GM23248 (cell line): ENCODE data around the gene AFDN. TPM values are rescaled to one million over a fixed set of nuclear protein-coding genes. Genes with fewer than 3 reads are reported as not detected.

Experiments
- DNase-seq: peaks from one replicate; pipeline ENCODE4 v3.0.0-alpha.2; 2015
- H2AFZ ChIP-seq: fragments of 200-600 bp; sonication (generic); 2 replicates; pipeline ENCODE4 v1.6.1; 2016; ENCODE audit warnings: antibody characterized with exemption
- H3F3A ChIP-seq: fragments of 200-600 bp; sonication (generic); 2 replicates; pipeline ENCODE4 v1.6.1; 2016; ENCODE audit warnings: mild to moderate bottlenecking, antibody characterized with exemption, mixed run types; ENCODE audit not compliant: insufficient read depth
- H3K27ac ChIP-seq: fragments of 200-600 bp; sonication (generic); 2 replicates; pipeline ENCODE4 v1.5.1; 2016; ENCODE audit warnings: mild to moderate bottlenecking
- H3K27me3 ChIP-seq: fragments of 200-600 bp; sonication (generic); replicated peaks from 2 replicates; pipeline ENCODE4 v1.6.1; 2016; ENCODE audit warnings: mild to moderate bottlenecking; ENCODE audit not compliant: insufficient read depth
- H3K36me3 ChIP-seq: fragments of 200-600 bp; sonication (generic); 2 replicates; pipeline ENCODE4 v1.6.1; 2016; ENCODE audit warnings: low read depth, mild to moderate bottlenecking
- H3K4me1 ChIP-seq: fragments of 200-600 bp; sonication (generic); 2 replicates; pipeline ENCODE4 v1.6.1; 2016; ENCODE audit warnings: mild to moderate bottlenecking; ENCODE audit not compliant: insufficient read depth
- H3K4me2 ChIP-seq: fragments of 200-600 bp; sonication (generic); one replicate; pipeline ENCODE4 v1.6.1; 2016; ENCODE audit warnings: mild to moderate bottlenecking; ENCODE audit not compliant: unreplicated experiment
- H3K4me3 ChIP-seq: fragments of 200-600 bp; sonication (generic); 2 replicates; pipeline ENCODE4 v1.5.1; 2016; ENCODE audit warnings: mild to moderate bottlenecking
- H3K79me2 ChIP-seq: fragments of 200-600 bp; sonication (generic); 2 replicates; pipeline ENCODE4 v1.6.1; 2016; ENCODE audit warnings: mild to moderate bottlenecking; ENCODE audit not compliant: insufficient read depth
- H3K9ac ChIP-seq: fragments of 200-600 bp; sonication (generic); 2 replicates; pipeline ENCODE4 v1.6.1; 2016; ENCODE audit warnings: mild to moderate bottlenecking
- H3K9me2 ChIP-seq: fragments of 200-600 bp; sonication (generic); 2 replicates; pipeline ENCODE4 v1.6.1; 2016; ENCODE audit warnings: mixed run types, mild to moderate bottlenecking, moderate library complexity; ENCODE audit not compliant: insufficient read depth
- H3K9me3 ChIP-seq: fragments of 200-600 bp; sonication (generic); one replicate; pipeline ENCODE4 v1.6.1; 2017; ENCODE audit warnings: low read depth
- H4K20me1 ChIP-seq: fragments of 200-600 bp; sonication (generic); 2 replicates; pipeline ENCODE4 v1.6.0; 2016; ENCODE audit not compliant: insufficient read depth
- EZH2 ChIP-seq: fragments of 200-600 bp; sonication (generic); IDR thresholded peaks from 2 replicates; pipeline ENCODE4 v1.6.1; 2018; ENCODE audit warnings: antibody characterized with exemption, mild to moderate bottlenecking; ENCODE audit not compliant: insufficient read depth, poor library complexity, severe bottlenecking
- EZH2phosphoT487 ChIP-seq: fragments of 200-600 bp; sonication (generic); IDR thresholded peaks from 2 replicates; pipeline ENCODE4 v1.6.1; 2018; ENCODE audit warnings: antibody characterized with exemption, moderate library complexity, mild to moderate bottlenecking, low read depth; ENCODE audit not compliant: insufficient read depth
- WGBS, 2 experiments: methylation state at CpG; one replicate each; pipeline ENCODE4 v1.1.6; 2015 to 2017; ENCODE audit warnings: low lambda C conversion rate in 2 of 2, low coverage in 1 of 2; ENCODE audit errors: missing lambda C conversion rate in 2 of 2; 5-methylcytosine and 5-hydroxymethylcytosine counted together
- in situ Hi-C: fragments of 300-500 bp; cut with MboI; formaldehyde crosslinking; loops from 2 replicates; pipeline ENCODE4 v1.15.0; 2020
- polyA plus RNA-seq: library from polyadenylated mRNA; unstranded; fragments of >200 nt; fragmentation: Nextera tagmentation; extraction: Ambion mirVana; gene quantifications from 2 replicates; pipeline ENCODE4 v1.2.1, GENCODE V29; 2016
- total RNA-seq: library from RNA; depleted of rRNA; stranded (reverse); fragments of >200 nt; shearing (Covaris generic); gene quantifications from 2 replicates; pipeline ENCODE4 v1.2.3, GENCODE V29; 2014

Gene AFDN
- total and polyA plus RNA-seq, 2 experiments from 2014 or later, result 4.5 to 13.8 TPM

GRCh38 chr6:167811442-167812087, 15.1 kb upstream of the AFDN start:
- DNase-seq, result no peak
- no peak overlapping the region for H3K9ac ChIP-seq
- whole genome bisulfite sequencing, 2 experiments, result 43 to 48% methylated on average over 5 of the region's 5 CpGs
- H3K9me3 ChIP-seq, result no peaks in the 10 kb centered on the region
- in situ Hi-C loops, result no loop called here
- no peak for TF ChIP-seq EZH2
- no peak for TF ChIP-seq EZH2phosphoT487
- no peaks in the 10 kb centered on the region for H3F3A ChIP-seq
- no peak overlapping the region for H3K4me2 ChIP-seq
- H4K20me1 ChIP-seq, result no peaks in the 10 kb centered on the region
- no peaks in the 10 kb centered on the region for H3K27me3 ChIP-seq
- H3K4me3 ChIP-seq, result no peak overlapping the region
- H3K36me3 ChIP-seq, result no peaks in the 10 kb centered on the region
- H3K4me1 ChIP-seq, result no peaks in the 10 kb centered on the region
- H3K9me2 ChIP-seq, result no peaks in the 10 kb centered on the region
- no peaks in the 10 kb centered on the region for H3K79me2 ChIP-seq
- H2AFZ ChIP-seq, result no peak overlapping the region
- H3K27ac ChIP-seq, result no peak overlapping the region

GRCh38 chr6:167812088-167812487, 14.6 kb upstream of the AFDN start:
- Histone ChIP-seq H3K27ac (no peak overlapping the region), H3K4me3 (no peak overlapping the region), H3K4me2 (no peak overlapping the region), H3F3A (no peaks in the 10 kb centered on the region), H4K20me1 (no peaks in the 10 kb centered on the region), H3K9me2 (no peaks in the 10 kb centered on the region), H3K9me3 (no peaks in the 10 kb centered on the region), H3K4me1 (no peaks in the 10 kb centered on the region), H3K79me2 (no peaks in the 10 kb centered on the region), H2AFZ (no peak overlapping the region), H3K27me3 (no peaks in the 10 kb centered on the region), H3K36me3 (no peaks in the 10 kb centered on the region), H3K9ac (no peak overlapping the region)
- DNase-seq, result no peak
- TF ChIP-seq EZH2phosphoT487 (no peak), EZH2 (no peak)
- in situ Hi-C loops, result no loop called here
- WGBS, 2 experiments, result 47 to 48% methylated on average over 2 of the region's 2 CpGs

- WGBS, 2 experiments, result 72 to 76% methylated on average over 19 to 25 of the region's 25 CpGs
- H3K4me3 ChIP-seq, result no peak overlapping the region
- H3K9me3 ChIP-seq, result no peaks in the 10 kb centered on the region
Measured at GRCh38 chr6:167815296-167815980, 11.3 kb upstream of the AFDN start.

GRCh38 chr6:167817016-167817415, 9.7 kb upstream of the AFDN start:
- no peaks in the 10 kb centered on the region for H3K79me2 ChIP-seq
- in situ Hi-C loops, result no loop called here
- no peaks in the 10 kb centered on the region for H3F3A ChIP-seq
- H3K27me3 ChIP-seq, result no peaks in the 10 kb centered on the region; the same call in 1 of the 2 replicates
- 81 to 89% methylated on average over 4 of the region's 4 CpGs for WGBS, 2 experiments
- no peak overlapping the region for H2AFZ ChIP-seq
- no peak overlapping the region for H3K4me2 ChIP-seq
- H3K27ac ChIP-seq, result no peak overlapping the region
- no peak for TF ChIP-seq EZH2phosphoT487
- TF ChIP-seq EZH2, result no peak
- H3K9me3 ChIP-seq, result no peaks in the 10 kb centered on the region
- no peaks in the 10 kb centered on the region for H3K36me3 ChIP-seq
- H3K9ac ChIP-seq, result no peak overlapping the region
- H3K4me3 ChIP-seq, result no peak overlapping the region
- H4K20me1 ChIP-seq, result no peaks in the 10 kb centered on the region
- no peak for DNase-seq
- no peaks in the 10 kb centered on the region for H3K9me2 ChIP-seq
- no peaks in the 10 kb centered on the region for H3K4me1 ChIP-seq

More at GRCh38 chr6:167815296-167815980, 11.3 kb upstream of the AFDN start:
- Histone ChIP-seq H3K27me3 (no peaks in the 10 kb centered on the region; the same call in 1 of the 2 replicates), H3K9me2 (no peaks in the 10 kb centered on the region), H3K9ac (no peak overlapping the region), H2AFZ (no peak overlapping the region), H3K4me1 (no peaks in the 10 kb centered on the region), H3K79me2 (no peaks in the 10 kb centered on the region), H3K27ac (no peak overlapping the region), H3K36me3 (no peaks in the 10 kb centered on the region), H4K20me1 (no peaks in the 10 kb centered on the region), H3F3A (no peaks in the 10 kb centered on the region), H3K4me2 (no peak overlapping the region)
- in situ Hi-C loops, result no loop called here
- TF ChIP-seq EZH2phosphoT487 (no peak), EZH2 (no peak)
- DNase-seq, result no peak
